ENCODE results near the gene LRRC37A3.
A peak's percentile ranks its signal among the peaks of the same experiment; 100 is the strongest.
"Not testable (repeated sequence)": the region's sequence is repeated elsewhere in the genome, so short reads cannot be mapped to it uniquely, and the experiment has no call there.

LRRC37A3 gene

GRCh38 chr17:64919289-64920025 is at the start of gene LRRC37A3:
Gene LRRC37A3 (minus strand): TSS chr17:64919478. CDS start chr17:64897257, 22,221 bp downstream.
- peak; percentile 95 for DNase-seq

GRCh38 chr17:64965873-64966287 is 46.6 kb upstream of the LRRC37A3 start:
- DNase-seq, result peak; percentile 68

- DNase-seq, result not testable (repeated sequence)
Measured at GRCh38 chr17:64965256-64965872, 46.1 kb upstream of the LRRC37A3 start.

GRCh38 chr17:64964796-64965195 is 45.5 kb upstream of the LRRC37A3 start:
- no peak for DNase-seq

GRCh38 chr17:64963814-64964213 is 44.5 kb upstream of the LRRC37A3 start:
- DNase-seq, result not testable (repeated sequence)

GRCh38 chr17:64961563-64962378 is 42.5 kb upstream of the LRRC37A3 start:
- DNase-seq, result peak; percentile 50

- no peak for DNase-seq
Measured at GRCh38 chr17:64951877-64952276, 32.6 kb upstream of the LRRC37A3 start.

GRCh38 chr17:64950871-64951270 is 31.6 kb upstream of the LRRC37A3 start:
- DNase-seq, result no peak

- DNase-seq, result no peak
Measured at GRCh38 chr17:64947152-64947551, 27.9 kb upstream of the LRRC37A3 start.

- no peak for DNase-seq
Measured at GRCh38 chr17:64941761-64942160, 22.5 kb upstream of the LRRC37A3 start.

GRCh38 chr17:64941045-64941444 is 21.8 kb upstream of the LRRC37A3 start:
- no peak for DNase-seq

GRCh38 chr17:64940055-64940454 is 20.8 kb upstream of the LRRC37A3 start:
- DNase-seq, result no peak

- no peak for DNase-seq
Measured at GRCh38 chr17:64938925-64939474, 19.7 kb upstream of the LRRC37A3 start.

GRCh38 chr17:64938290-64938689 is 19.0 kb upstream of the LRRC37A3 start:
- DNase-seq, result no peak

GRCh38 chr17:64936117-64936516 is 16.8 kb upstream of the LRRC37A3 start:
- no peak for DNase-seq

GRCh38 chr17:64934284-64934778 is 15.1 kb upstream of the LRRC37A3 start:
- not testable (repeated sequence) for DNase-seq

- not testable (repeated sequence) for DNase-seq
Measured at GRCh38 chr17:64932850-64933249, 13.6 kb upstream of the LRRC37A3 start.

- DNase-seq, result not testable (repeated sequence)
Measured at GRCh38 chr17:64930374-64930773, 11.1 kb upstream of the LRRC37A3 start.

- DNase-seq, result peak; percentile 76
Measured at GRCh38 chr17:64929419-64930209, 10.3 kb upstream of the LRRC37A3 start.

- not testable (repeated sequence) for DNase-seq
Measured at GRCh38 chr17:64928701-64929100, 9.4 kb upstream of the LRRC37A3 start.

GRCh38 chr17:64927444-64927843 is 8.2 kb upstream of the LRRC37A3 start:
- DNase-seq, result peak; percentile 46

GRCh38 chr17:64926430-64926829 is 7.2 kb upstream of the LRRC37A3 start:
- DNase-seq, result not testable (repeated sequence)

Data from fibroblast of skin of right quadriceps (primary cell).